ENCODE data around the gene TSPO2. TPM values are rescaled to one million over a fixed set of nuclear protein-coding genes. Genes with fewer than 3 reads are reported as not detected.

The TSPO2 gene
- total and polyA plus RNA-seq, 2 of the 8 experiments (the other 6 are each of a cell fraction or from before 2014, with no cell fraction given), result not detected

DNA sequence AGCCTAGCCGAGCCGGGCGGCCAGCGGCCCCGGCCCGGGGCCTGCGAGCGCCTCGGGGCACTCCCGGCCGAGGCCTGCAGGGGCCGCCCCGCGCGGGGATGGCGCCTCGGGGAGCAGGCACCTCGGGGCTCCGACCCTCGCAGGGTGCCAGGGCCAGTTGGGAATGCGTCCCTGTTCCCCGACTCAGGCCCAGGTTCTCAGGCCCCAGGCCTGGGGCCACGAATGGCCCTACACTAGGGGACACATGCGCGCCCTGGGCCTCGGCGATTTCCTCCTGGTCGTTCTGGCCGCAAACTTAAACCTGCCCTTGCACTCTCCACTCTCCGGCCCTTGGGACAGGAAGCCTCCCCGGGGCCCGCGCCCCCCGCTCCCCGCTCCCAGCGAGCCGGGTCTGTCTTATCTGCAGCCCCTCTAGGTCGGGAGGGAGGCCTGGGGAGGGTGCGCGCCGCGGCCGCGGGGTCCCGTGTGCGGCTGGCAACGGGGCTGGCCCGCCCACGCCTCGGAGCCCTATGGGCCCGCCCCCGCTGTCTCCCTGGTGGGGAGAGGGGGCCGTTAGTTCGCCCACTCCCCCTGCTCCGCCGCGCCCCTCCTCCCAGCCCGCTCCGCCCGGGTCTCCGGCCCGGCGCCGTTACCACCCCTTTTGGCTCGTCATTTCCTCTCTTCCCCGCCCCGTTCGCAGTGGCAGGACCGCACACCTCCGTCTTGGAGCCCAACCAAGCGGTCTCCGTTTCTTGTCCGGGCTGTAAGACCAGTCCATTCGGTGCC is 31.1 kb downstream of the TSPO2 start:
- Histone ChIP-seq H3K9me3 (ENCODE audit: insufficient read depth in 2 of 2, low read depth in 1 of 2, low read length in 1 of 2) (no peaks in the 10 kb centered on the region), H2BK15ac (ENCODE audit: low read length) (no peak overlapping the region), H2AFZ (ENCODE audit: low read length) (no peak overlapping the region), H2BK120ac (replicated peaks; ENCODE audit: low read depth, low read length) (no peak overlapping the region), H3K9ac (replicated peaks in 1 of 4; ENCODE audit: extremely low read depth in 1 of 4, low read depth in 3 of 4, low read length in 3 of 4) (peak overlapping the region; percentile 76 to 94 (median 89)), H3K18ac (ENCODE audit: extremely low read depth, low read length) (peak overlapping the region; percentile 56), H3K23me2 (ENCODE audit: low read depth, low read length) (peaks cover 11% of the 10 kb centered on the region), H3K4ac (replicated peaks; ENCODE audit: insufficient read length, low read depth, low read length) (peak overlapping the region; percentile 88), H3K4me2 (ENCODE audit: insufficient read depth in 1 of 2, low read depth in 2 of 2, low read length in 2 of 2) (peak overlapping the region; percentile 89 to 98), H4K5ac (ENCODE audit: insufficient read length, low read depth, low read length) (peak overlapping the region; percentile 83), H3K27ac (ENCODE audit: low read depth, low read length) (peak overlapping the region; percentile 96), H3K4me1 (replicated peaks in 1 of 4; ENCODE audit: control insufficient read depth in 3 of 4, insufficient read depth in 4 of 4, low read length in 3 of 4) (peaks cover 2 to 5% (median 4%) of the 10 kb centered on the region in 4 experiments; a peak in 3 of 7 replicates), H3K23ac (ENCODE audit: insufficient read length) (no peak overlapping the region), H3K14ac (ENCODE audit: insufficient read length) (no peak overlapping the region), H2BK5ac (ENCODE audit: low read depth, low read length) (peak overlapping the region; percentile 47; the same call in 1 of the 2 replicates), H3K56ac (replicated peaks; ENCODE audit: insufficient read length, low read depth, low read length) (peak overlapping the region; percentile 97), H3K4me3 (ENCODE audit: extremely low read depth in 1 of 4, insufficient read depth in 2 of 4, low read depth in 3 of 4, low read length in 4 of 4) (peak overlapping the region; percentile 83 to 96 (median 92)), H4K91ac (replicated peaks; ENCODE audit: insufficient read length, low read length) (peak overlapping the region; percentile 87), H2AK5ac (ENCODE audit: low read depth, low read length) (peak overlapping the region; percentile 14; the same call in 1 of the 2 replicates), H4K20me1 (replicated peaks in 1 of 2; ENCODE audit: control insufficient read depth in 1 of 2, insufficient read depth in 2 of 2, low read length in 2 of 2) (peaks cover 0 to 7% of the 10 kb centered on the region in 2 experiments), H2BK20ac (ENCODE audit: low read length) (no peak overlapping the region), H3K27me3 (replicated peaks in 1 of 4; ENCODE audit: control insufficient read depth in 3 of 4, extremely low read depth in 1 of 4, insufficient read depth in 3 of 4, low read length in 3 of 4) (no peaks in the 10 kb centered on the region), H3K36me3 (ENCODE audit: control insufficient read depth in 2 of 4, insufficient read depth in 4 of 4, low read length in 3 of 4) (peaks cover 0 to 11% (median 2%) of the 10 kb centered on the region in 4 experiments; a peak in 4 of 8 replicates), H3K79me2 (ENCODE audit: control insufficient read depth in 1 of 2, insufficient read depth in 2 of 2, low read length in 2 of 2) (peaks cover 37 to 48% of the 10 kb centered on the region in 2 experiments), H3K79me1 (ENCODE audit: low read depth, low read length) (no peaks in the 10 kb centered on the region), H2BK12ac (ENCODE audit: low read depth, low read length) (no peak overlapping the region), H4K8ac (ENCODE audit: extremely low read depth, insufficient read depth, low read length) (peak overlapping the region; percentile 91; the same call in 1 of the 2 replicates)
- DNase-seq (ENCODE audit: low read depth in 1 of 2, low spot score in 2 of 2) (peak; percentile 41 to 85), FAIRE-seq (no peak)
- WGBS, 2 experiments (ENCODE audit: extremely low coverage in 1 of 2, insufficient coverage in 1 of 2, insufficient read length in 1 of 2, insufficient replicate concordance in 2 of 2, low coverage in 1 of 2, low lambda C conversion rate in 2 of 2, missing lambda C conversion rate in 1 of 2), result 1% methylated on average over 52 of the region's 74 CpGs; no CpG with 5 or more reads in 1 of the 2 experiments
- ChIA-PET POLR2A (ENCODE audit: partially characterized antibody) (interaction anchor here (0.6 to 2.6 kb wide), 5 partner anchors 15 to 46 kb away, joined by 3 to 9 read pairs (median 4); partner anchors contain the start of gene APOBEC2), CTCF (ENCODE audit: partially characterized antibody) (interaction anchor here (0.8 kb wide), 1 partner anchor 28 kb away, joined by 3 read pairs; no protein-coding TSS in a partner anchor)
- TF ChIP-seq RXRA (IDR thresholded peaks at IDR 0.05; ENCODE audit: insufficient read depth, low read depth, low read length) (no peak), KDM4A (IDR thresholded peaks at IDR 0.05; ENCODE audit: low read depth, low read length, severe bottlenecking) (peak; percentile 64), PHF8 (conservative IDR thresholded peaks at IDR 0.05; ENCODE audit: low read depth, low read length) (peak; percentile 82), POLR2A (IDR thresholded peaks at IDR 0.05; ENCODE audit: control extremely low read depth in 1 of 2, low read depth in 2 of 2, low read length in 2 of 2) (peak in 1 of 2 experiments; percentile 82; a peak in 2 of 3 replicates), CREB1 (IDR thresholded peaks at IDR 0.05) (peak; percentile 65), RBBP5 (IDR thresholded peaks at IDR 0.05; ENCODE audit: borderline replicate concordance, low read depth, low read length) (0 out of 2 replicates have a peak, but pooled peaks have one; percentile 40), NRF1 (IDR thresholded peaks at IDR 0.05; ENCODE audit: low read depth, low read length) (no peak), SIX5 (IDR thresholded peaks at IDR 0.05; ENCODE audit: low read depth, low read length) (no peak)
- TF ChIP-seq, protein P1, sequence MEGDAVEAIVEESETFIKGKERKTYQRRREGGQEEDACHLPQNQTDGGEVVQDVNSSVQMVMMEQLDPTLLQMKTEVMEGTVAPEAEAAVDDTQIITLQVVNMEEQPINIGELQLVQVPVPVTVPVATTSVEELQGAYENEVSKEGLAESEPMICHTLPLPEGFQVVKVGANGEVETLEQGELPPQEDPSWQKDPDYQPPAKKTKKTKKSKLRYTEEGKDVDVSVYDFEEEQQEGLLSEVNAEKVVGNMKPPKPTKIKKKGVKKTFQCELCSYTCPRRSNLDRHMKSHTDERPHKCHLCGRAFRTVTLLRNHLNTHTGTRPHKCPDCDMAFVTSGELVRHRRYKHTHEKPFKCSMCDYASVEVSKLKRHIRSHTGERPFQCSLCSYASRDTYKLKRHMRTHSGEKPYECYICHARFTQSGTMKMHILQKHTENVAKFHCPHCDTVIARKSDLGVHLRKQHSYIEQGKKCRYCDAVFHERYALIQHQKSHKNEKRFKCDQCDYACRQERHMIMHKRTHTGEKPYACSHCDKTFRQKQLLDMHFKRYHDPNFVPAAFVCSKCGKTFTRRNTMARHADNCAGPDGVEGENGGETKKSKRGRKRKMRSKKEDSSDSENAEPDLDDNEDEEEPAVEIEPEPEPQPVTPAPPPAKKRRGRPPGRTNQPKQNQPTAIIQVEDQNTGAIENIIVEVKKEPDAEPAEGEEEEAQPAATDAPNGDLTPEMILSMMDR (IDR thresholded peaks at IDR 0.05; ENCODE audit: control extremely low read depth in 1 of 3, insufficient read depth in 1 of 3, low read depth in 1 of 3, low read length in 3 of 3), result peak in 2 of 3 experiments; percentile 34; a peak in 3 of 4 replicates

All from H1 (cell line).